ENCODE data around the gene KRTAP3-3.

Gene KRTAP3-3

DNA sequence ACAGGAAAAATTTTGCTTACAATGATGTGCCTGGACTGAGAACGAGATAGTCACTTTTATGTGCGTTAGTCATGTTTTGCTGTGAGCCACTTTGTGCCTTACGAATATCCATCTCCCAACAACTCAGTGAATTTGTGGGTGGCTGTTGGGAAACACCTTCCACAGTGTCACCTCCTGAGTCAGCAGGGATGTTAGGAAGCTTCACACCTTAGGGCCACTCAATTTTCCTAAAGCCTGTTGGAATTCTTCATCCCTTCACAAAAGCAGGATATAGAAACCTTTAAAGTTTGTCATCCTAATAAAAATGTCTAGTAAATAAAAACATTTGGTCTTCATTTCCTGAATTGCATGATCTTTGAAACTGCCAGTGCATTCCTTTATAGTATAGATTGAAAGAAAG lies 19.2 kb upstream of the KRTAP3-3 start:
- H4K20me1 ChIP-seq (ENCODE audit: control insufficient read depth, insufficient read depth, low read depth, low read length) = no peaks in the 10 kb centered on the region
- H3K36me3 ChIP-seq (ENCODE audit: control insufficient read depth, low read length) = no peaks in the 10 kb centered on the region
- H3K4me3 ChIP-seq (ENCODE audit: low read length) = no peak overlapping the region
- no peaks in the 10 kb centered on the region for H3K9me2 ChIP-seq (replicated peaks; ENCODE audit: control insufficient read depth, low read length)
- no peaks in the 10 kb centered on the region for H3K79me2 ChIP-seq (ENCODE audit: control insufficient read depth, low read length)
- TF ChIP-seq, protein P1, sequence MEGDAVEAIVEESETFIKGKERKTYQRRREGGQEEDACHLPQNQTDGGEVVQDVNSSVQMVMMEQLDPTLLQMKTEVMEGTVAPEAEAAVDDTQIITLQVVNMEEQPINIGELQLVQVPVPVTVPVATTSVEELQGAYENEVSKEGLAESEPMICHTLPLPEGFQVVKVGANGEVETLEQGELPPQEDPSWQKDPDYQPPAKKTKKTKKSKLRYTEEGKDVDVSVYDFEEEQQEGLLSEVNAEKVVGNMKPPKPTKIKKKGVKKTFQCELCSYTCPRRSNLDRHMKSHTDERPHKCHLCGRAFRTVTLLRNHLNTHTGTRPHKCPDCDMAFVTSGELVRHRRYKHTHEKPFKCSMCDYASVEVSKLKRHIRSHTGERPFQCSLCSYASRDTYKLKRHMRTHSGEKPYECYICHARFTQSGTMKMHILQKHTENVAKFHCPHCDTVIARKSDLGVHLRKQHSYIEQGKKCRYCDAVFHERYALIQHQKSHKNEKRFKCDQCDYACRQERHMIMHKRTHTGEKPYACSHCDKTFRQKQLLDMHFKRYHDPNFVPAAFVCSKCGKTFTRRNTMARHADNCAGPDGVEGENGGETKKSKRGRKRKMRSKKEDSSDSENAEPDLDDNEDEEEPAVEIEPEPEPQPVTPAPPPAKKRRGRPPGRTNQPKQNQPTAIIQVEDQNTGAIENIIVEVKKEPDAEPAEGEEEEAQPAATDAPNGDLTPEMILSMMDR (IDR thresholded peaks at IDR 0.05; ENCODE audit: low read depth, low read length, poor library complexity, severe bottlenecking) = no peak
- no peak for TF ChIP-seq EZH2phosphoT487 (IDR thresholded peaks at IDR 0.05; ENCODE audit: borderline replicate concordance, low read length)
- no peaks in the 10 kb centered on the region for H3K27me3 ChIP-seq (ENCODE audit: control insufficient read depth, low read length)
- H3K9me3 ChIP-seq (ENCODE audit: control insufficient read depth, insufficient read depth, low read length) = no peaks in the 10 kb centered on the region
- H3K27ac ChIP-seq (ENCODE audit: low read depth, low read length) = no peak overlapping the region
- H3K4me2 ChIP-seq (ENCODE audit: low read length) = no peak overlapping the region
- no peaks in the 10 kb centered on the region for H3K4me1 ChIP-seq (ENCODE audit: control insufficient read depth, low read length)
- no peaks in the 10 kb centered on the region for H3F3A ChIP-seq (ENCODE audit: control insufficient read depth, insufficient read depth)

DNA sequence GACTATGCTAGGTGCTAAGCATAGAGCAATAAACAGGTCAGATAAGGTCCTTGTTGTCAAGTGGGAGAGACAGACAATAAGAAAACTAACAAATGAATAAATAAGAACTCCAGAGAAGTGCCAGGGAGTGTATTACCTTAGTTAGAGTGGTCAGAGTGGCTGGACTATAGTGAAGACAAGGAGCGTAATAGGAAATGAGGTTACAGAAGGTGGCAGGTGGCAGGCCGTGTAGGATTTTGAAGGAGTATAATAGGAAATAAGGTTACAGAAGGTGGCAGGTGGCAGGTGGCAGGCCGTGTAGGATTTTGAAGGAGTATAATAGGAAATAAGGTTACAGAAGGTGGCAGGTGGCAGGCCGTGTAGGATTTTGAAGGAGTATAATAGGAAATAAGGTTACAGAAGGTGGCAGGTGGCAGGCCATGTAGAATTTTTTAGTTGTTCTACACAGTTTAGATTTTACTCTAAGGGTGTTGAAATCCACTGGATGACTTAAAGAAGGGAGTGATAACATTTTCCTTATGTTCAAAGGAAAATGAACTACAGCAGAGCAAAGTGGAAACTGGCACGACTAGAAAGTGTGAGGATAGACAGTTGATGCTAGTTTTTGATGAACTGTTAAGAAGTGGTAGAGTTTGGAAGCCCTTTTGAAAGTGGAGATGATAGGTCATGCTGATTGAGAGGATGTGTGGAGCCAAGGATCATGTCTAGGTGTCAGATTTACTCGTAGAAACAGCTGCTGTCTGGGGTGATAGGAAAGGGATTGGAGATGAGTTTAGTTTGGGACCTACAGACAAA lies 18.6 kb upstream of the KRTAP3-3 start:
- Histone ChIP-seq H3K36me3 (ENCODE audit: control insufficient read depth, low read length) (no peaks in the 10 kb centered on the region), H3F3A (ENCODE audit: control insufficient read depth, insufficient read depth) (no peaks in the 10 kb centered on the region), H3K4me2 (ENCODE audit: low read length) (no peak overlapping the region), H3K4me1 (ENCODE audit: control insufficient read depth, low read length) (no peaks in the 10 kb centered on the region), H3K27me3 (ENCODE audit: control insufficient read depth, low read length) (no peaks in the 10 kb centered on the region), H3K79me2 (ENCODE audit: control insufficient read depth, low read length) (no peaks in the 10 kb centered on the region), H3K9me3 (ENCODE audit: control insufficient read depth, insufficient read depth, low read length) (no peaks in the 10 kb centered on the region), H3K9me2 (replicated peaks; ENCODE audit: control insufficient read depth, low read length) (no peaks in the 10 kb centered on the region), H4K20me1 (ENCODE audit: control insufficient read depth, insufficient read depth, low read depth, low read length) (no peaks in the 10 kb centered on the region), H3K4me3 (ENCODE audit: low read length) (no peak overlapping the region), H3K27ac (ENCODE audit: low read depth, low read length) (no peak overlapping the region)
- TF ChIP-seq, protein P1 (IDR thresholded peaks at IDR 0.05; ENCODE audit: low read depth, low read length, poor library complexity, severe bottlenecking) = no peak
- TF ChIP-seq EZH2phosphoT487 (IDR thresholded peaks at IDR 0.05; ENCODE audit: borderline replicate concordance, low read length) = no peak

- TF ChIP-seq EZH2phosphoT487 (IDR thresholded peaks at IDR 0.05; ENCODE audit: borderline replicate concordance, low read length) = no peak
- TF ChIP-seq, protein P1 (IDR thresholded peaks at IDR 0.05; ENCODE audit: low read depth, low read length, poor library complexity, severe bottlenecking) = no peak
Measured at GRCh38 chr17:41010441-41010840, 16.5 kb upstream of the KRTAP3-3 start.

More at GRCh38 chr17:41010441-41010840, 16.5 kb upstream of the KRTAP3-3 start:
- Histone ChIP-seq H3K4me2 (ENCODE audit: low read length) (no peak overlapping the region), H3K79me2 (ENCODE audit: control insufficient read depth, low read length) (no peaks in the 10 kb centered on the region), H3K9me3 (ENCODE audit: control insufficient read depth, insufficient read depth, low read length) (no peaks in the 10 kb centered on the region), H4K20me1 (ENCODE audit: control insufficient read depth, insufficient read depth, low read depth, low read length) (no peaks in the 10 kb centered on the region), H3K4me1 (ENCODE audit: control insufficient read depth, low read length) (no peaks in the 10 kb centered on the region), H3K4me3 (ENCODE audit: low read length) (no peak overlapping the region), H3K36me3 (ENCODE audit: control insufficient read depth, low read length) (no peaks in the 10 kb centered on the region), H3K9me2 (replicated peaks; ENCODE audit: control insufficient read depth, low read length) (no peaks in the 10 kb centered on the region), H3K27me3 (ENCODE audit: control insufficient read depth, low read length) (no peaks in the 10 kb centered on the region; the same call in 1 of the 2 replicates), H3K27ac (ENCODE audit: low read depth, low read length) (no peak overlapping the region), H3F3A (ENCODE audit: control insufficient read depth, insufficient read depth) (no peaks in the 10 kb centered on the region)

Data from DOHH2 (cell line).